Measurements from ENCODE around the gene RAB1B.

- TF ChIP-seq POLR2A (IDR thresholded peaks at IDR 0.05; ENCODE audit: low read length) (peak; percentile 94), GATA1 (IDR thresholded peaks at IDR 0.05; ENCODE audit: low read depth, low read length) (no peak)
These were observed 20.5 kb downstream of the RAB1B start, which contains the start of gene YIF1A for GRCh38 chr11:66288671-66289547.
